GM18873 (cell line): ENCODE measurements around the gene DUSP22.
A peak's percentile ranks its signal among the peaks of the same experiment; 100 is the strongest.

Experiments used
- ATAC-seq: cut with Tn5 transposase; IDR thresholded peaks from one replicate; pipeline ENCODE4 v1.9.1; 2021; ENCODE audit warnings: mild to moderate bottlenecking, moderate library complexity, moderate number of reproducible peaks; ENCODE audit not compliant: unreplicated experiment, low FRiP score

The DUSP22 gene

GRCh38 chr6:335572-335971, 43.3 kb downstream of the DUSP22 start:
- ATAC-seq = no peak

GRCh38 chr6:336159-337114, 44.1 kb downstream of the DUSP22 start:
- ATAC-seq = peak; percentile 34

GRCh38 chr6:337805-338368, 45.6 kb downstream of the DUSP22 start:
- ATAC-seq = no peak

- ATAC-seq = no peak
These were observed 46.6 kb downstream of the DUSP22 start for GRCh38 chr6:338815-339262.

- ATAC-seq = no peak
These were observed 47.2 kb downstream of the DUSP22 start for GRCh38 chr6:339480-339879.

- ATAC-seq = no peak
These were observed 48.1 kb downstream of the DUSP22 start for GRCh38 chr6:340186-340955.

GRCh38 chr6:340991-341827, 48.9 kb downstream of the DUSP22 start:
- peak; percentile 39 for ATAC-seq

- peak; percentile 51 for ATAC-seq
These were observed 49.9 kb downstream of the DUSP22 start for GRCh38 chr6:341914-342831.

GRCh38 chr6:342832-343179, 50.5 kb downstream of the DUSP22 start:
- ATAC-seq = no peak

GRCh38 chr6:343226-343935, 51.1 kb downstream of the DUSP22 start:
- ATAC-seq = no peak

- ATAC-seq = no peak
These were observed 51.9 kb downstream of the DUSP22 start for GRCh38 chr6:343960-344815.

- ATAC-seq = no peak
These were observed 52.6 kb downstream of the DUSP22 start for GRCh38 chr6:344816-345340.

GRCh38 chr6:345747-346385, 53.6 kb downstream of the DUSP22 start:
- ATAC-seq = no peak

- no peak for ATAC-seq
These were observed 54.2 kb downstream of the DUSP22 start for GRCh38 chr6:346386-347030.

- peak; percentile 81 for ATAC-seq
These were observed 54.9 kb downstream of the DUSP22 start for GRCh38 chr6:347232-347631.
